Bladder microvascular endothelial cell (primary cell): ENCODE data around the gene CDPF1. TPM values are rescaled to one million over a fixed set of nuclear protein-coding genes. Genes with fewer than 3 reads are reported as not detected.

Source experiments
- total RNA-seq: library from RNA; depleted of rRNA; stranded (reverse); fragments of >200 nt; gene quantifications from 2 replicates; pipeline ENCODE4 v1.2.3, GENCODE V29; 2014

The CDPF1 gene, protein sequence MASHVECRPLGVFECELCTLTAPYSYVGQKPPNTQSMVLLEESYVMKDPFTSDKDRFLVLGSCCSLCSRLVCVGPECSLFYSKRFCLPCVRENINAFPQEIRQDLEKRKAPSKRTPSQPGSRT
- total RNA-seq = 10.0 and 10.2 TPM in 2 replicates

GRCh38 chr22:46250035-46250782, at the start of gene CDPF1:
Gene CDPF1, minus strand, starts transcription at chr22:46250293. Its CDS starts 2,009 bp downstream, at chr22:46248284.

GRCh38 chr22:46296257-46297150, 46.4 kb upstream of the CDPF1 start, which contains the start of gene GTSE1:
Gene GTSE1, plus strand, starts transcription at chr22:46296870. Its CDS starts 531 bp downstream, at chr22:46297401.

GRCh38 chr22:46267431-46268279, 17.6 kb upstream of the CDPF1 start, which contains the start of gene TTC38:
Gene TTC38, plus strand, starts transcription at chr22:46268008. Its CDS starts 32 bp downstream, at chr22:46268040.

GRCh38 chr22:46263216-46263590, 13.1 kb upstream of the CDPF1 start, which contains the start of gene PKDREJ:
Gene PKDREJ, minus strand, starts transcription at chr22:46263343. Its CDS starts 21 bp downstream, at chr22:46263322.

Other genes with a start within 250 kb of the CDPF1 start
- 6.5 and 12.2 TPM in 2 replicates for gene PPARA, start 99.8 kb downstream of the CDPF1 start, total RNA-seq
- under 0.01 TPM in 1 of 2 replicates, not detected in the other for gene PKDREJ, start 13.1 kb upstream of the CDPF1 start, total RNA-seq
- gene TTC38, start 17.7 kb upstream of the CDPF1 start, total RNA-seq = 19.9 and 33.2 TPM in 2 replicates
- 6.8 and 10.0 TPM in 2 replicates for gene GTSE1, start 46.6 kb upstream of the CDPF1 start, total RNA-seq
- 20.7 and 46.6 TPM in 2 replicates for gene TRMU, start 85.4 kb upstream of the CDPF1 start, total RNA-seq